HEK293T (cell line): ENCODE data around the gene REXO4.

Source experiments
- ARNT ChIP-seq: fragments of 450-650 bp; IDR thresholded peaks from 2 replicates; pipeline ENCODE4 v1.6.1; 2017; ENCODE audit warnings: mild to moderate bottlenecking
- BHLHE40 ChIP-seq: fragments of 450-650 bp; IDR thresholded peaks from 2 replicates; pipeline ENCODE4 v1.6.1; 2016; ENCODE audit warnings: mild to moderate bottlenecking, moderate library complexity, borderline replicate concordance
- FOXA1 ChIP-seq: fragments of 450-650 bp; IDR thresholded peaks from 2 replicates; pipeline ENCODE4 v1.6.1; 2016; ENCODE audit warnings: mild to moderate bottlenecking
- FOXK2 ChIP-seq: fragments of 450-650 bp; IDR thresholded peaks from 2 replicates; pipeline ENCODE4 v1.6.1; 2016; ENCODE audit warnings: mild to moderate bottlenecking
- HDGF ChIP-seq: fragments of 450-650 bp; IDR thresholded peaks from 2 replicates; pipeline ENCODE4 v1.6.1; 2017; ENCODE audit warnings: antibody characterized with exemption, borderline replicate concordance
- L3MBTL2 ChIP-seq: fragments of 450-650 bp; conservative IDR thresholded peaks from 2 replicates; pipeline ENCODE4 v1.6.1; 2016; ENCODE audit warnings: mild to moderate bottlenecking
- SP1 ChIP-seq: fragments of 450-650 bp; IDR thresholded peaks from 2 replicates; pipeline ENCODE4 v1.6.1; 2017
- SUZ12 ChIP-seq: fragments of 450-650 bp; IDR thresholded peaks from 2 replicates; pipeline ENCODE4 v1.6.1; 2016; ENCODE audit warnings: mild to moderate bottlenecking
- TF ChIP-seq, protein P1 (sequence below): fragments of 450-650 bp; IDR thresholded peaks from 2 replicates; pipeline ENCODE4 v1.6.1; 2016

DNA sequence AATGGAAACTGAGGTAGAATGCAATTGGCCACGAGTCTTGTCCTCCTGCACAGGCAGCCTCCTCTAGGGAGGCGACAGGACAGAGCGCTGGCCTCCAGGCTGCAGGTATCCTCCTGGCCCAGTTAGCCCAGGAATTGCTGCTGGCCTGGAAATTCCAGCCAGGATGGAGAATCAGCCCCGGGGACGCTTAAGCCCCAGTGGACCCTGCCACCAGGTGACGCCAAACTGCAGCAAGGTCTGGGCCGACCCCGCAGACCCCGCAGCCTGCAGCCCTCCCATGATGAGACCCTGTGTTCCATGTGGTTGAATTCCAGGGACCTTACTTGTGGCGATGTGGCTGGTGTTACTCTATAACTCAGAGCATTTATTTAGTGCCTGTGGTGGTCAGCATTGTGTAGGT is 49.3 kb upstream of the REXO4 start:
- TF ChIP-seq SUZ12 (no peak), SP1 (no peak), FOXA1 (no peak), HDGF (no peak), BHLHE40 (no peak), FOXK2 (no peak), L3MBTL2 (no peak), ARNT (no peak)
- TF ChIP-seq, protein P1, sequence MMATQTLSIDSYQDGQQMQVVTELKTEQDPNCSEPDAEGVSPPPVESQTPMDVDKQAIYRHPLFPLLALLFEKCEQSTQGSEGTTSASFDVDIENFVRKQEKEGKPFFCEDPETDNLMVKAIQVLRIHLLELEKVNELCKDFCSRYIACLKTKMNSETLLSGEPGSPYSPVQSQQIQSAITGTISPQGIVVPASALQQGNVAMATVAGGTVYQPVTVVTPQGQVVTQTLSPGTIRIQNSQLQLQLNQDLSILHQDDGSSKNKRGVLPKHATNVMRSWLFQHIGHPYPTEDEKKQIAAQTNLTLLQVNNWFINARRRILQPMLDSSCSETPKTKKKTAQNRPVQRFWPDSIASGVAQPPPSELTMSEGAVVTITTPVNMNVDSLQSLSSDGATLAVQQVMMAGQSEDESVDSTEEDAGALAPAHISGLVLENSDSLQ = no peak
